Stomach (tissue), 4 donors: ENCODE results near the gene IFT43.

ENCODE experiments used
- CTCF ChIP-seq, 7 experiments: fragments of 450-650 bp in 4 of 7; fragments of 200-600 bp in 3 of 7; sonication (generic) in 3 of 7; IDR thresholded peaks; one replicate each; pipeline ENCODE4 v1.5.1; 2016 to 2019; ENCODE audit warnings: antibody characterized with exemption in 7 of 7, control low read depth in 2 of 7, mild to moderate bottlenecking in 1 of 7
- EP300 ChIP-seq: sonication (generic); formaldehyde crosslinking; IDR thresholded peaks from one replicate; pipeline ENCODE4 v1.6.1; 2017; ENCODE audit warnings: antibody characterized with exemption
- POLR2A ChIP-seq, 4 donors: fragments of 450-650 bp; IDR thresholded peaks; one replicate each; pipeline ENCODE4 v1.6.1; 2016; ENCODE audit warnings: antibody characterized with exemption in 4 of 4, control low read depth in 2 of 4, mild to moderate bottlenecking in 1 of 4, moderate library complexity in 1 of 4
- POLR2AphosphoS5 ChIP-seq, 3 donors: sonication (generic); formaldehyde crosslinking; IDR thresholded peaks; one replicate each; pipeline ENCODE4 v1.6.1; 2016; ENCODE audit warnings: antibody characterized with exemption in 3 of 3

- TF ChIP-seq EP300 (no peak), CTCF (IDR thresholded peaks at IDR 0.05) (no peak), POLR2A (IDR thresholded peaks at IDR 0.05) (no peak), POLR2AphosphoS5 (IDR thresholded peaks at IDR 0.05) (no peak)
These were observed 7.3 kb upstream of the IFT43 start for GRCh38 chr14:75978249-75978731.
